Caco-2 (cell line): ENCODE results near the gene HTR4. TPM values are rescaled to one million over a fixed set of nuclear protein-coding genes. Genes with fewer than 3 reads are reported as not detected.

ENCODE experiments used
- BruUV-seq: library from RNA; stranded (reverse); fragments of 400-500 nt; replicated peaks from 2 replicates; lab custom pipeline; 2021; lab: Mats Ljungman, UMichigan
- CTCF ChIA-PET: fragments of 300-600 bp; sonication (Branson Sonifier 250); formaldehyde crosslinking; loops from one replicate; lab custom pipeline; 2022; ENCODE audit warnings: antibody characterized with exemption; lab: Charles Lee
- POLR2A ChIA-PET: fragments of 300-600 bp; sonication (Branson Sonifier 250); formaldehyde crosslinking; loops from one replicate; lab custom pipeline; 2022; ENCODE audit warnings: antibody characterized with exemption; lab: Charles Lee
- DNase-seq, 2 experiments: peaks; one replicate each; pipeline versions ENCODE4 v3.0.0 to v3.0.0-alpha.2; 2020 to 2022
- H3K27me3 ChIP-seq: replicated peaks from 2 replicates; pipeline ENCODE4 v1.6.0; 2011; ENCODE audit warnings: low read length; ENCODE audit not compliant: control insufficient read depth, insufficient read depth
- H3K36me3 ChIP-seq: 2 replicates; pipeline ENCODE4 v1.5.1; 2011; ENCODE audit warnings: low read length; ENCODE audit not compliant: control insufficient read depth, insufficient read depth
- H3K4me1 ChIP-seq: fragments of 250-450 bp; sonication (Bioruptor Pico); 2 replicates; pipeline ENCODE4 v1.5.1; 2020; ENCODE audit warnings: mild to moderate bottlenecking
- H3K4me3 ChIP-seq: 2 replicates; pipeline ENCODE4 v1.5.1; 2011; ENCODE audit warnings: low read depth, mild to moderate bottlenecking, control low read depth, low read length
- H3K9me3 ChIP-seq: fragments of 250-450 bp; sonication (Bioruptor Pico); 2 replicates; pipeline ENCODE4 v1.5.1; 2020; ENCODE audit warnings: mild to moderate bottlenecking, moderate library complexity
- H3K27ac Mint-ChIP-seq: one replicate; pipeline ENCODE4 v1.8.0; 2022; ENCODE audit warnings: mixed read lengths; ENCODE audit not compliant: unreplicated experiment
- H3K27me3 Mint-ChIP-seq: one replicate; pipeline ENCODE4 v1.8.0; 2022; ENCODE audit warnings: mixed read lengths; ENCODE audit not compliant: insufficient read depth, unreplicated experiment
- H3K36me3 Mint-ChIP-seq: one replicate; pipeline ENCODE4 v1.8.0; 2022; ENCODE audit warnings: mild to moderate bottlenecking, mixed read lengths; ENCODE audit not compliant: insufficient read depth, unreplicated experiment
- H3K4me1 Mint-ChIP-seq: one replicate; pipeline ENCODE4 v1.8.0; 2022; ENCODE audit warnings: low read depth, mixed read lengths; ENCODE audit not compliant: unreplicated experiment
- H3K4me3 Mint-ChIP-seq: one replicate; pipeline ENCODE4 v1.8.0; 2022; ENCODE audit warnings: mild to moderate bottlenecking, moderate library complexity, mixed read lengths; ENCODE audit not compliant: unreplicated experiment
- H3K9me3 Mint-ChIP-seq: one replicate; pipeline ENCODE4 v1.8.0; 2022; ENCODE audit warnings: mixed read lengths; ENCODE audit not compliant: unreplicated experiment
- intact Hi-C: fragments of 100-400 bp; cut with micrococcal nuclease; formaldehyde crosslinking; loops from one replicate; pipeline ENCODE4 v1.10.0; 2022; ENCODE audit not compliant: unreplicated experiment
- total RNA-seq: library from RNA; stranded (reverse); gene quantifications from 2 replicates; pipeline ENCODE4 v1.2.3, GENCODE V29; 2022
- TF ChIP-seq, protein P1 (sequence below), 2 experiments: fragments of 200-600 bp in 1 of 2; IDR thresholded peaks; 1 replicate in 1 of 2; 2 replicates in 1 of 2; pipeline versions ENCODE4 v1.5.1 to v1.8.0; 2011 to 2022; ENCODE audit warnings: antibody characterized with exemption in 1 of 2, control low read depth in 1 of 2, inconsistent platforms in 1 of 2, low read depth in 1 of 2, low read length in 1 of 2, mild to moderate bottlenecking in 1 of 2, moderate library complexity in 1 of 2; ENCODE audit not compliant: insufficient read depth in 1 of 2, severe bottlenecking in 1 of 2, unreplicated experiment in 1 of 2

Gene HTR4
- total RNA-seq, 1 experiment from 2014 or later: not detected

DNA sequence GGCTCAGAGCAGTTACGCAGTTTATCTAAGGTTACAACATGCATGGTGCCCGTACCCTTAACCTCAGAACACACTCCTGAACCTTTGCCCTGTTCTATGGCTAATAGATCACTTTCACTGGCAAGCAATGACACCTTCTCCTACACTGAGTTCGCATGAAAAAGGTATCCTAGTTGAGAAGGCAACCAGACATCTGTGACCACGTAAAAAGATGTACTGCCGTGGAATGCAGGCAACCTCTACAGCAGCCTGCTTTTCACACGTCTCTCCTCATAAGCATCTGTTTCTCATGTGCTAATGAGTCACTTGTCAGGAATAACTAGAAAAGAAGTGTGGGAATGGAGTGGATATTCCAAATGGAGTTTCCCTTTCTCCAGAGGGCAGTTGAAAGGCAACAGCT, 199.1 kb downstream of the HTR4 start:
- no peaks in the 10 kb centered on the region for H3K9me3 ChIP-seq
- ChIA-PET CTCF (interaction anchor here (2.3 kb wide), 1 partner anchor 276 kb away, joined by 6 read pairs; no protein-coding TSS in a partner anchor), POLR2A (no interaction called here)
- Mint-ChIP-seq H3K9me3 (no peaks in the 10 kb centered on the region), H3K36me3 (no peaks in the 10 kb centered on the region), H3K4me1 (no peaks in the 10 kb centered on the region), H3K27me3 (peaks cover 9% of the 10 kb centered on the region), H3K4me3 (no peak overlapping the region), H3K27ac (no peak overlapping the region)
- no peaks in the 10 kb centered on the region for H3K36me3 ChIP-seq
- BruUV-seq: no TSS peak
- no peaks in the 10 kb centered on the region for H3K4me1 ChIP-seq
- intact Hi-C loops: no loop called here
- TF ChIP-seq, protein P1, sequence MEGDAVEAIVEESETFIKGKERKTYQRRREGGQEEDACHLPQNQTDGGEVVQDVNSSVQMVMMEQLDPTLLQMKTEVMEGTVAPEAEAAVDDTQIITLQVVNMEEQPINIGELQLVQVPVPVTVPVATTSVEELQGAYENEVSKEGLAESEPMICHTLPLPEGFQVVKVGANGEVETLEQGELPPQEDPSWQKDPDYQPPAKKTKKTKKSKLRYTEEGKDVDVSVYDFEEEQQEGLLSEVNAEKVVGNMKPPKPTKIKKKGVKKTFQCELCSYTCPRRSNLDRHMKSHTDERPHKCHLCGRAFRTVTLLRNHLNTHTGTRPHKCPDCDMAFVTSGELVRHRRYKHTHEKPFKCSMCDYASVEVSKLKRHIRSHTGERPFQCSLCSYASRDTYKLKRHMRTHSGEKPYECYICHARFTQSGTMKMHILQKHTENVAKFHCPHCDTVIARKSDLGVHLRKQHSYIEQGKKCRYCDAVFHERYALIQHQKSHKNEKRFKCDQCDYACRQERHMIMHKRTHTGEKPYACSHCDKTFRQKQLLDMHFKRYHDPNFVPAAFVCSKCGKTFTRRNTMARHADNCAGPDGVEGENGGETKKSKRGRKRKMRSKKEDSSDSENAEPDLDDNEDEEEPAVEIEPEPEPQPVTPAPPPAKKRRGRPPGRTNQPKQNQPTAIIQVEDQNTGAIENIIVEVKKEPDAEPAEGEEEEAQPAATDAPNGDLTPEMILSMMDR (IDR thresholded peaks at IDR 0.05; ENCODE audit: insufficient read depth in 1 of 2, low read depth in 1 of 2, low read length in 1 of 2, severe bottlenecking in 1 of 2, unreplicated experiment in 1 of 2): no peak
- H3K4me3 ChIP-seq: no peak overlapping the region
- no peak for DNase-seq
- H3K27me3 ChIP-seq: no peaks in the 10 kb centered on the region

DNA sequence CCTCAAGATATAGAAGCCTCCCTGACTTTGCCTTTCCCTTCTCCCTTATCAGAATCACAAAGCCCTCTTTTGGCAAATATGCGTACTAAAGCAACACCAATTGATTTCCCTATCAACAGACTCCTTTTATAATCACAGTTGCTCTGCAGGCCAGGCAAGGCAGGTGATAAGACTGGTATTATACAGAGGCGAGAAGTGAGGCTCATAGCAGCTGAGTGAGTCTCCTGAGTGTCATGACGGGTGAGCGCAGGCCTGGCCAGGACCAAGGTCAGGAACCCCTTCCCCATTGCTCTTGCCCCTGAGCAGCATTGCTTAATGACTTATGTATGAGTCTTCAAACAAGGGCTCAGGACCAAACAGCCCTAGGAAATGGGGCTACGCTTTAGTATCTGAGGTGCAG, 199.8 kb downstream of the HTR4 start:
- Mint-ChIP-seq H3K27ac (no peak overlapping the region), H3K4me3 (no peak overlapping the region), H3K36me3 (no peaks in the 10 kb centered on the region), H3K9me3 (no peaks in the 10 kb centered on the region), H3K4me1 (no peaks in the 10 kb centered on the region), H3K27me3 (peaks cover 4% of the 10 kb centered on the region)
- DNase-seq: no peak
- Histone ChIP-seq H3K27me3 (no peaks in the 10 kb centered on the region), H3K4me3 (no peak overlapping the region), H3K36me3 (no peaks in the 10 kb centered on the region), H3K9me3 (no peaks in the 10 kb centered on the region), H3K4me1 (no peaks in the 10 kb centered on the region)
- intact Hi-C loops: no loop called here
- no TSS peak for BruUV-seq
- ChIA-PET CTCF (no interaction called here), POLR2A (no interaction called here)
- TF ChIP-seq, protein P1 (IDR thresholded peaks at IDR 0.05; ENCODE audit: insufficient read depth in 1 of 2, low read depth in 1 of 2, low read length in 1 of 2, severe bottlenecking in 1 of 2, unreplicated experiment in 1 of 2): no peak

DNA sequence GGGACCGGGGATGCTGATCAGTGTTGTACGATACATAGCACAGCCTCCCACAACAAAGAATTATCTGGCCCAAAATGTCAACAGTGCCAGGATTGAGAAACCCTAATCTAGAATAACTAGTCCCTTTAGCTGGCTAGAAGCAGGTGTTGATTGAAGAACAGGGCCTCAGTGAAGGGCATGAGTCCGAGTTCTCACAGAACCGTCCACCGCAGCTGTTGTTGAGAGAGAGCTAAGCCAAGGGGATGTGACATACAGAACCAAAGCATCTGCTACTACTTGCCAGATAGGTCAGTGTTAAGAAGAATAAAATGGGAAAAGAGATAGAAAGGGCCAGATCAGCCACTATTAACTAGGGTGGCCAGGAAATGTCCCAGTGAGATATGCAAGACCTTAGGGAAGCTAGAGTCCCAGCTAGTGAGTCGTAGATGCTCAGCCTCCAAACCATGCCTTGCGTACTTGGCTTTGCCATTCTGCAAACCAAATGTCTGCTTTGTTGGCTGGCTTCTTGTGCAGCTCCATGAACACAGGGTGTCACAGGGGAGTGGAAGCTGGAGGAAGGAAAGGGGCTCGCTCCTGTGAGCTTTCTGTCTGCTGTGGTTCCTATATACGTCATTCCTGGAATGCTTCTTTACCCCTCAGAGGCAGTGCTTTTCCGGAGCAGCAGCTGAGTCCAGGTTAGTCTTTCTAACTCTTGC, 201.7 kb downstream of the HTR4 start:
- DNase-seq: no peak
- POLR2A ChIA-PET: no interaction called here
- H3K27ac Mint-ChIP-seq: no peak overlapping the region
- BruUV-seq: no TSS peak
- no peaks in the 10 kb centered on the region for H3K36me3 Mint-ChIP-seq
- no peaks in the 10 kb centered on the region for H3K4me1 Mint-ChIP-seq
- Histone ChIP-seq H3K27me3 (no peaks in the 10 kb centered on the region), H3K36me3 (no peaks in the 10 kb centered on the region), H3K4me1 (no peaks in the 10 kb centered on the region), H3K4me3 (no peak overlapping the region), H3K9me3 (no peaks in the 10 kb centered on the region)
- TF ChIP-seq, protein P1 (IDR thresholded peaks at IDR 0.05; ENCODE audit: insufficient read depth in 1 of 2, low read depth in 1 of 2, low read length in 1 of 2, severe bottlenecking in 1 of 2, unreplicated experiment in 1 of 2): no peak
- CTCF ChIA-PET: interaction anchor here (1.2 kb wide), 1 partner anchor 278 kb away, joined by 4 read pairs; no protein-coding TSS in a partner anchor
- no peaks in the 10 kb centered on the region for H3K27me3 Mint-ChIP-seq
- no peak overlapping the region for H3K4me3 Mint-ChIP-seq
- intact Hi-C loops: no loop called here
- H3K9me3 Mint-ChIP-seq: no peaks in the 10 kb centered on the region
